CD8-positive, alpha-beta memory T cell (primary cell): ENCODE results near the gene SLC6A5. TPM values are rescaled to one million over a fixed set of nuclear protein-coding genes. Genes with fewer than 3 reads are reported as not detected.

Experiments used
- CTCF ChIA-PET: fragments of 350-600 bp; sonication (Branson Sonifier 250); formaldehyde crosslinking; loops from one replicate; lab custom pipeline; 2021; ENCODE audit warnings: antibody characterized with exemption; lab: Charles Lee
- POLR2A ChIA-PET: fragments of 350-600 bp; sonication (Branson Sonifier 250); formaldehyde crosslinking; loops from one replicate; lab custom pipeline; 2021; ENCODE audit warnings: antibody characterized with exemption; lab: Charles Lee
- DNase-seq, 5 donors: peaks; one replicate each; pipeline versions ENCODE4 v3.0.0 to v3.0.0-alpha.2; 2020 to 2022; ENCODE audit warnings: mixed read lengths in 1 of 5
- H3K27ac ChIP-seq: one replicate; pipeline ENCODE4 v1.7.0; 2013; ENCODE audit warnings: low read depth, mild to moderate bottlenecking, low read length, moderate library complexity
- H3K27me3 ChIP-seq: 2 replicates; pipeline ENCODE4 v1.7.0; 2013; ENCODE audit warnings: low read length, mild to moderate bottlenecking; ENCODE audit not compliant: insufficient read depth, poor library complexity, severe bottlenecking
- H3K36me3 ChIP-seq: 2 replicates; pipeline ENCODE4 v1.7.0; 2013; ENCODE audit warnings: mild to moderate bottlenecking, low read length, moderate library complexity; ENCODE audit not compliant: insufficient read depth
- H3K4me1 ChIP-seq: 2 replicates; pipeline ENCODE4 v1.7.0; 2013; ENCODE audit warnings: mild to moderate bottlenecking, low read length, moderate library complexity; ENCODE audit not compliant: insufficient read depth
- H3K4me3 ChIP-seq: 2 replicates; pipeline ENCODE4 v1.7.0; 2013; ENCODE audit warnings: mild to moderate bottlenecking, low read length
- H3K9me3 ChIP-seq: 2 replicates; pipeline ENCODE4 v1.7.0; 2013; ENCODE audit warnings: mild to moderate bottlenecking, low read length
- H3K27ac Mint-ChIP-seq, 8 donors: one replicate each; pipeline ENCODE4 v1.8.0; 2020 to 2021; ENCODE audit warnings: mixed read lengths in 8 of 8, mild to moderate bottlenecking in 6 of 8, inconsistent platforms in 3 of 8, moderate library complexity in 3 of 8
- H3K27me3 Mint-ChIP-seq, 2 donors: one replicate each; pipeline ENCODE4 v1.8.0; 2020 to 2021; ENCODE audit warnings: mixed read lengths in 2 of 2, mild to moderate bottlenecking in 1 of 2, moderate library complexity in 1 of 2
- H3K36me3 Mint-ChIP-seq, 3 donors: one replicate each; pipeline ENCODE4 v1.8.0; 2020 to 2021; ENCODE audit warnings: mixed read lengths in 3 of 3, inconsistent platforms in 1 of 3, mild to moderate bottlenecking in 1 of 3
- H3K4me1 Mint-ChIP-seq, 3 donors: one replicate each; pipeline ENCODE4 v1.8.0; 2020 to 2021; ENCODE audit warnings: mixed read lengths in 3 of 3, inconsistent platforms in 1 of 3, mild to moderate bottlenecking in 1 of 3
- H3K4me3 Mint-ChIP-seq, 7 donors: one replicate each; pipeline ENCODE4 v1.8.0; 2020 to 2021; ENCODE audit warnings: mixed read lengths in 7 of 7, mild to moderate bottlenecking in 6 of 7, moderate library complexity in 4 of 7, inconsistent platforms in 2 of 7
- H3K9me3 Mint-ChIP-seq, 5 donors: one replicate each; pipeline ENCODE4 v1.8.0; 2020 to 2022; ENCODE audit warnings: mixed read lengths in 5 of 5, mild to moderate bottlenecking in 3 of 5, moderate library complexity in 2 of 5, inconsistent platforms in 1 of 5
- polyA plus RNA-seq: library from polyadenylated mRNA; unstranded; fragments of 300-500 nt; fragmentation: Illumina TruSeq; gene quantifications from one replicate; pipeline ENCODE4 v1.2.3, GENCODE V29; 2021
- total RNA-seq, 2 experiments: library from RNA; stranded (reverse); gene quantifications; one replicate each; pipeline ENCODE4 v1.2.3, GENCODE V29; 2021

The SLC6A5 gene
- total and polyA plus RNA-seq, 3 experiments from 2014 or later, result not detected

DNA sequence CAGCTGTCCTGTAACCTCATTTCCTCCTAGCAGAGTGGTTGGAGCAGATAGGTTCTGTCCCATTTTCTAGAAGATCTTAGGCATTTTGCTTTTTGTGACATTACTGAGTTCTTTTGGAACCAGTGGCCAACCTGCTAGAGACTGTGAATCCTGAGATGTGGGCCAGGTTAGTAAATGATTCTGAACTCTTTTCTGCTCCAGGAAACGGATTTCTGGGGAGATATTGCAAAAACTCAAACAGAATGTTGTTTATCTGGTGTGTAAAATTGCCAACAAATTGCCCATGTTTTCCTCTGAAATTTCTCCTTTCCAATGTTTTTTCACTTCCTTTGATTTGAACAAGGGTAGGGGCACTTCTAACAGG is 32.7 kb downstream of the SLC6A5 start:
- no peak overlapping the region for H3K27ac Mint-ChIP-seq
- CTCF ChIA-PET, result no interaction called here
- POLR2A ChIA-PET, result no interaction called here

DNA sequence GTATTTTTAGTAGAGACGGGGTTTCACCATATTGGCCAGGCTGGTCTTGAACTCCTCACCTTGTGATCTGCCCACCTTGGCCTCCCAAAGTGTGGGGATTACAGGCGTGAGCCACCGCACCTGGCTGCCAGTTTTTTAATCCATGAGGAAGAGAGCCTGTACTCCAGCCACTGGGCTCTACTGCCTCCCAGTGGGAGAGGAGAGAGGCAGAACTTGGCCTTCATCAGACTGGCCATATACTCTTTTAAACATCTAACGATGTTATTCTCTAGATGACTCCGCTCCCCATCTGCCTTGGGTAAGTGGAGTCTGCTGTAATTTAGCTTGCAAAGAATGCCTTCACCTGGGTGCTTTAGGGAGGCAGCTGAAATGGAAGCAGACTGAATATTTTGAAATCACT is 34.6 kb downstream of the SLC6A5 start:
- H3K27ac Mint-ChIP-seq, result no peak overlapping the region
- no peak overlapping the region for H3K4me3 Mint-ChIP-seq
- Histone ChIP-seq H3K4me3 (no peak overlapping the region), H3K27me3 (no peaks in the 10 kb centered on the region), H3K9me3 (no peaks in the 10 kb centered on the region), H3K4me1 (no peaks in the 10 kb centered on the region), H3K27ac (no peak overlapping the region), H3K36me3 (no peaks in the 10 kb centered on the region)
- peaks cover under 1 to 26% of the 10 kb centered on the region in 2 donors for H3K27me3 Mint-ChIP-seq
- POLR2A ChIA-PET, result no interaction called here
- no peak for DNase-seq
- CTCF ChIA-PET, result no interaction called here
- H3K36me3 Mint-ChIP-seq, result no peaks in the 10 kb centered on the region
- H3K9me3 Mint-ChIP-seq, result peaks cover 0 to 2% (median 0%) of the 10 kb centered on the region in 5 donors
- H3K4me1 Mint-ChIP-seq, result no peaks in the 10 kb centered on the region

More for the DNA sequence above, 32.7 kb downstream of the SLC6A5 start:
- Histone ChIP-seq H3K27ac (no peak overlapping the region), H3K36me3 (no peaks in the 10 kb centered on the region), H3K4me3 (no peak overlapping the region), H3K27me3 (no peaks in the 10 kb centered on the region), H3K9me3 (no peaks in the 10 kb centered on the region), H3K4me1 (no peaks in the 10 kb centered on the region)
- no peak for DNase-seq
- Mint-ChIP-seq H3K9me3 (peaks cover 0 to 2% (median 0%) of the 10 kb centered on the region in 5 donors), H3K4me3 (no peak overlapping the region), H3K4me1 (no peaks in the 10 kb centered on the region), H3K27me3 (peaks cover 2 to 21% of the 10 kb centered on the region in 2 donors), H3K36me3 (no peaks in the 10 kb centered on the region)

DNA sequence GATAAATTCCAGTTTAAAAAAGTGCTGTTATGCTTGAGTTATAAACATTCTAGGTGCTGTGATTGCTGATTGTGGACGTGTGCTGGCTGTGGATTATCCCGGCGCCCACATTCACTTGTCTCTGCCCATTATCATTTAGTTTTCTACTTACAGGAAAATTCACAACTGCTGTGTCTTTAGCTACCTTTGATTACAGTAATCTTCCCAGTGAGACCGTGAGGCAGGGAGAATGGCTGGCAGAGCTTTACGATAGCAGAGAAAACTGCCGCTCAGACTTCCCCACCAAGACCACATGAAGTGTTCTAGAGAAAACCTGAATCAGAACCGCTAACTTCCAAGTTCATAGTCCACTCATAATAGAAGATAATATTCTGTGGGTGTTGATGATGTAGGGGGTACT is 35.4 kb downstream of the SLC6A5 start:
- H3K36me3 Mint-ChIP-seq, result no peaks in the 10 kb centered on the region
- H3K4me3 ChIP-seq, result no peak overlapping the region
- H3K27me3 Mint-ChIP-seq, result peaks cover 0 to 26% of the 10 kb centered on the region in 2 donors
- H3K4me1 Mint-ChIP-seq, result no peaks in the 10 kb centered on the region
- POLR2A ChIA-PET, result no interaction called here
- H3K9me3 Mint-ChIP-seq, result peaks cover 0 to 2% (median 0%) of the 10 kb centered on the region in 5 donors
- no peaks in the 10 kb centered on the region for H3K36me3 ChIP-seq
- no peak overlapping the region for H3K27ac ChIP-seq
- no peak overlapping the region for H3K27ac Mint-ChIP-seq
- CTCF ChIA-PET, result no interaction called here
- no peaks in the 10 kb centered on the region for H3K4me1 ChIP-seq
- no peaks in the 10 kb centered on the region for H3K9me3 ChIP-seq
- H3K27me3 ChIP-seq, result no peaks in the 10 kb centered on the region
- no peak overlapping the region for H3K4me3 Mint-ChIP-seq
- no peak for DNase-seq

DNA sequence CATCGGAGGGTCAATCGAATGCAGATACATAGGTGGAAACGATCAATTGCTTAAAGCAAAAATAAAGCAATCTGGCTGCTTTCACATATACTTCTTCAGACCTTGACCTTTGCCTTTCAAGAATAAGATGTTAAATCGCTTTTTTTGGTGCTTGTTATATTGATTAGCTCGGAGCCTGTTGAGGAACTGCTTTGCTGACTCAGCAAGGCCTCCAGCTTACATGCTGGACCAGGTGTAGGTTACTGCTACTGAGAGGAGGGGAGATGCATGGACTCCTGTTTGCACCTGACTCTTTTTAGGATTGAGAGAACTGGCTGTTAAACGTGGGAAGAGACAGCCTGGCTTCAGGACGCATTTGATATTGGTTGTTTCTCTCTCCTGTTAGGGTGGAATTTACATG is 38.7 kb downstream of the SLC6A5 start:
- no peaks in the 10 kb centered on the region for H3K9me3 Mint-ChIP-seq
- ChIA-PET CTCF (no interaction called here), POLR2A (no interaction called here)
- no peak overlapping the region for H3K4me3 ChIP-seq
- no peaks in the 10 kb centered on the region for H3K9me3 ChIP-seq
- H3K4me1 Mint-ChIP-seq, result no peaks in the 10 kb centered on the region
- no peak overlapping the region for H3K27ac ChIP-seq
- no peak overlapping the region for H3K27ac Mint-ChIP-seq
- H3K4me1 ChIP-seq, result no peaks in the 10 kb centered on the region
- no peaks in the 10 kb centered on the region for H3K27me3 ChIP-seq
- H3K36me3 ChIP-seq, result no peaks in the 10 kb centered on the region
- peaks cover 3 to 26% of the 10 kb centered on the region in 2 donors for H3K27me3 Mint-ChIP-seq
- DNase-seq, result no peak
- H3K4me3 Mint-ChIP-seq, result no peak overlapping the region
- H3K36me3 Mint-ChIP-seq, result no peaks in the 10 kb centered on the region

DNA sequence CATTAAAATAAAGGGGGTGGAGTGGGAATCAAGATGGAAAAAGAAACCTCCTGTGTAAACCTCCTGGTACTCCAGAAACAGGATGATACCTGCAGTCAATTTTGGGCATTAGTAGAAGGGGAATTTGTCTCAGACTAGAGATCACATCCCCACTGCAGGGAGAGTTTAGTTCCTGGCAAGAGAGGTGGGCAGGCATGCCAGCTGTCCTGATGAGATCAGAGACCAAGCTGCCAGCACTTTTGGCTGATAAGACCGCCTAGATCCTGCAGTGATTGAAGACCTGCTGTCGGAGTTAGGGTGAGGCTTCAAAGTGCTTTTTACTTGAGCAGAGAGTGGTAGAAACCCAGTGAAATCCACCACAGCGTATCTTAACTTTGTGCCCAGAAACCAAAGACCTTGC is 40.3 kb downstream of the SLC6A5 start:
- Mint-ChIP-seq H3K36me3 (no peaks in the 10 kb centered on the region), H3K27me3 (peaks cover 3 to 32% of the 10 kb centered on the region in 2 donors), H3K27ac (no peak overlapping the region), H3K9me3 (no peaks in the 10 kb centered on the region), H3K4me3 (no peak overlapping the region), H3K4me1 (no peaks in the 10 kb centered on the region)
- Histone ChIP-seq H3K4me3 (no peak overlapping the region), H3K9me3 (no peaks in the 10 kb centered on the region), H3K36me3 (no peaks in the 10 kb centered on the region), H3K4me1 (no peaks in the 10 kb centered on the region), H3K27me3 (no peaks in the 10 kb centered on the region), H3K27ac (no peak overlapping the region)
- CTCF ChIA-PET, result no interaction called here
- DNase-seq, result no peak
- POLR2A ChIA-PET, result no interaction called here

DNA sequence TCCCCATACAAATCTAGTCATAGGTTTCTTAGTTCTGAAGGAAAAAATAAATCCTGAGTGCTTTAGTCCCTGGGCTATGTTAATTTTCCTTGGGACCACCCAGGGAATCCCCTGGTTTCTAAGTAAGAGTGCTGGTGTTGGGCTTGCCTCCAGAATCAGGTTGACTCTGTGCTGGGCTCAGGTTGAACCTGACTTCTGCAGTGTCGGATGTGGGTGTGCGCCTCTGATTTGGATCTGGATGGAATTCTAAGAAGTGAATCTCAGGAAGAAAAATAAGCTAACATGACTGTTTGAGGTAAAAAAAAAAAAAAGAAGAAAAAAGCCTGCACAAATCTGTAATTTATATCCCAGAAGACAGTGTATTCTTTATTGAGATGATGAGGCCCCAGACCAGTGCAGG is 41.0 kb downstream of the SLC6A5 start:
- Histone ChIP-seq H3K36me3 (no peaks in the 10 kb centered on the region), H3K4me3 (no peak overlapping the region), H3K27me3 (no peaks in the 10 kb centered on the region), H3K9me3 (no peaks in the 10 kb centered on the region), H3K4me1 (no peaks in the 10 kb centered on the region), H3K27ac (no peak overlapping the region)
- H3K27me3 Mint-ChIP-seq, result peaks cover 6 to 32% of the 10 kb centered on the region in 2 donors
- DNase-seq, result no peak
- ChIA-PET POLR2A (no interaction called here), CTCF (interaction anchor here (1.5 kb wide), 1 partner anchor 20 kb away, joined by 3 read pairs; no protein-coding TSS in a partner anchor)
- H3K36me3 Mint-ChIP-seq, result no peaks in the 10 kb centered on the region
- H3K4me3 Mint-ChIP-seq, result no peak overlapping the region
- H3K27ac Mint-ChIP-seq, result no peak overlapping the region
- H3K9me3 Mint-ChIP-seq, result no peaks in the 10 kb centered on the region
- no peaks in the 10 kb centered on the region for H3K4me1 Mint-ChIP-seq

DNA sequence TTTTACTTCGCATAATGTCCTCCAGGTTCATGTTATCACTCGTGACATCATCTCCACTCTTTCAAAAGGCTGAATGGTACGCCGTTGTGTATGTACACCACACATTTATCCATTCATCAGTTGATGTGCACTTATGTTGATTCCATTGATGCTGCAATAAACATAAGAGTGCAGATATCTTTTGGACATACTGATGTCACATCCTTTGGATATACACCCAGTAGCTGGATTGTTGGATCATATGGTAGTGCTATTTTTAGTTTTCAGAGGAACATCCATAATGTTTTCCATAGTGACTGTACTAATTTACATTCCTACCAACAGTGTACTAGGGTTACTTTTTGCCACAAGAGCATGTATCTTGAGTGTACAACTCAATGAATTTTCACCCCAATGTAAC is 45.0 kb downstream of the SLC6A5 start:
- H3K27ac Mint-ChIP-seq, result no peak overlapping the region
- Histone ChIP-seq H3K4me3 (no peak overlapping the region), H3K27ac (no peak overlapping the region), H3K27me3 (no peaks in the 10 kb centered on the region), H3K9me3 (no peaks in the 10 kb centered on the region), H3K36me3 (no peaks in the 10 kb centered on the region), H3K4me1 (no peaks in the 10 kb centered on the region)
- H3K4me1 Mint-ChIP-seq, result no peaks in the 10 kb centered on the region
- no peaks in the 10 kb centered on the region for H3K36me3 Mint-ChIP-seq
- ChIA-PET POLR2A (no interaction called here), CTCF (no interaction called here)
- H3K27me3 Mint-ChIP-seq, result peaks cover 6 to 17% of the 10 kb centered on the region in 2 donors
- no peak overlapping the region for H3K4me3 Mint-ChIP-seq
- DNase-seq, result no peak
- H3K9me3 Mint-ChIP-seq, result no peaks in the 10 kb centered on the region

DNA sequence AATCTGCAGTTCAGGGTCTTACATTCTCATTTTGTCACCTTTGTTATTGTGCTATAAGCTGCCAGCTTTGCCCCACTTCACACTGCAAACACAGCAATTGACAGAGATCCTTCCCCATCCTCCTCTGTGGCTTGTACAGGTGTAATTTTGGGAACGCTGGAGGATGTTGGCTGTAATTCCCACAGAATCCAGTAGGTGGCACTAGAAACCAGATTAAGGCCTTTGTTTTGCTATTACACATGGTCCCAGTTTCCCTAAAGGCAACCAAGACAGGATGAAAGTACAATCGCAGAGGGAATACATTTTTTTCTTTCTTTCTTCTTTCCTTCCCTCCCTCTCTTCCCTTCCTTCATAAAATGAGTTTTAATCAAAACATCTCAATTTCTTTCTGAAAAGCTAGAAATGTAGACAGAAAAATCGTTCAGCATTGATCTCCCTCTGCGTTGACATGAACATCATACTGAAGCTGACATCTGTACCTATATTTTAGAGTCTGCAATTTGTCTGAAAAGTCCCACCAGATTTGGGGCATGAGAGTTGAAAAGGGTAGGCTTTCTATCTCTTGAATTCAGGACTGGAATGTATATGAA is 48.7 kb downstream of the SLC6A5 start:
- H3K27ac ChIP-seq, result no peak overlapping the region
- Mint-ChIP-seq H3K27ac (no peak overlapping the region), H3K4me1 (no peaks in the 10 kb centered on the region), H3K27me3 (peaks cover 6 to 16% of the 10 kb centered on the region in 2 donors), H3K9me3 (no peaks in the 10 kb centered on the region), H3K36me3 (no peaks in the 10 kb centered on the region), H3K4me3 (no peak overlapping the region)
- peak in 3 of 5 donors; percentile 3 to 25 (median 8) for DNase-seq
- H3K36me3 ChIP-seq, result no peaks in the 10 kb centered on the region
- no peaks in the 10 kb centered on the region for H3K4me1 ChIP-seq
- no peak overlapping the region for H3K4me3 ChIP-seq
- POLR2A ChIA-PET, result no interaction called here
- CTCF ChIA-PET, result interaction anchor here (0.8 to 1.2 kb wide), 2 partner anchors 9 to 30 kb away, joined by 3 to 4 read pairs; no protein-coding TSS in a partner anchor
- no peaks in the 10 kb centered on the region for H3K9me3 ChIP-seq
- no peaks in the 10 kb centered on the region for H3K27me3 ChIP-seq
